Stimulated activated CD8-positive, alpha-beta memory T cell treated with anti-CD3 and anti-CD28 coated beads, Interleukin-7, amount 100 ng/mL, for 24 hours (primary cell): ENCODE measurements around the gene GRAMD1B.
"Not testable (repeated sequence)": the region's sequence is repeated elsewhere in the genome, so short reads cannot be mapped to it uniquely, and the experiment has no call there.

ENCODE experiments used
- DNase-seq: peaks from one replicate; pipeline ENCODE4 v3.0.0-alpha.2; 2020; ENCODE audit warnings: low read depth

Gene GRAMD1B

DNA sequence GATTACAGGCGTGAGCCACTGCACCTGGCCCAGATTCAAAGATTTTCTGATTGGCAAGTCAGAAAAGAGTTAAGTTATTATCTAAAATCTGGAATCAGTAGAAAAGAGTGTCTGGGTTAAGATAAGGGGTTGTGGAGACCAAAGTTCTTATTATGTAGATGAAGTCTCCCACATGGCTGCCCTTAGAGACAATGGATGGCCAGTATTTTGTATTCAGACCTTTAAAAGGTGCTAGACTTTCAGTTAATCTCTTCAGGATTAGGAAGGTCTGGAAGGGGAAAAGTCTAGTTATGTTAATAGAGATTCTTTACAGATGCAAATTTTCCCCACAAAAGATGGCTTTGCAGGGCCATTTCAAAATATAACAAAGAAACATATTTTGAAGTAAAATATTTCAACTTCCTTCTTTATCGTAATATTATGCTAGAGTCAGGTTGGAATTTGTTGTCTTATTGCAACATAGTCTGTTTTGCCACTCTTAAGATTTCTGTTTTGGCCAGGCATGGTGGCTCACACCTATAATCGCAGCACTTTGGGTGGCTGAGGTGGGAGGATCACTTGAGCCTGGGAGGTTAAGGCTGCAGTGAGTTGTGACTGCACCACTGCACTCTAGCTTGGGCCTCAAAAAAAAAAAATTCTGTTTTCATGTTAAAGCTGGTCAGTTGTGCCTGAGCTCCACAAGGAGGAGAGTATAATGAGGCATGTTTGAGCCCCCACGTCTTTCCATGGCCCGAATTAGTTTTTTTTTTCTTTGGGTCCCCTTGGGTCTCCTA is 14.0 kb downstream of the GRAMD1B start:
- no peak for DNase-seq

DNA sequence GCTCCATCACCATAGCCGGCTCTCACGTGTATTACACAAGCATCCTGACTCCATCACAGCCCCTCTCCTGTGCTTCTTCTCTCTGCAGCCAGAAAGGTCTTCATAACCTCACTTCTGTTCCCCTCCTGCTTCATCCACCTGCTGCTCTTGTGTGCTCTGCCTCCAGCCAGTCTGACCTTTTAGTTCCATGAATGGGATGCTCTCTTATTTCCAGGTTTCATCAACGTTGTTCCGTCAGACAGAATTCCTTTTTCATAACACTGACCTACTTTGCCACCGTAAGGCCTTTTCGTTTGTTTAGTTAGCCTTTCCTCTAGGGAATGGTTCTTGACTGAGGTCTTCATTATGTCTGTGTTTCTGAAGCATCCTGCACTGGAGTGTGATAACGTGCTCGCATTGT is 18.8 kb downstream of the GRAMD1B start:
- no peak for DNase-seq

- no peak for DNase-seq
Measured at GRCh38 chr11:123449436-123449835, 19.4 kb downstream of the GRAMD1B start.

GRCh38 chr11:123450623-123451022 is 20.6 kb downstream of the GRAMD1B start:
- DNase-seq, result no peak

GRCh38 chr11:123451183-123451781 is 21.2 kb downstream of the GRAMD1B start:
- no peak for DNase-seq

DNA sequence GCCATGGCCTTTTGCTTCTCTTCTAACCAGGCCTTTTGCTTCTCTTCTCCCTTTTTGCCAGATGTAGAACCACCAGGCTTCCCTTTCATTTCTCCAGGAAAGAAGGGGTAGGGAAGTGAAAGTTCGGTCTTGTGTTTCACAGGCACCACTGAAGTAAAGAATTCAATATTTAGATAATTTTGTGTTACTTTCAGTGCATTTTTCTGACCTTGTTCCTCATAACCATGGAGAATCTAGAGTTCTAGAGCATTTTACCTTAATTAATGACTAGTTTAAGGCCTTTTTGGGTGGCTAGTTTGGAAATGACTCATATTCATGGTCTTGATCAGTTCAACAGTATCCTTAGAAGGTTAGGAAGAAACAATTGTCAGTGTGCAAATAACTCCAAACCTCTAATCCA is 22.7 kb downstream of the GRAMD1B start:
- DNase-seq, result no peak

DNA sequence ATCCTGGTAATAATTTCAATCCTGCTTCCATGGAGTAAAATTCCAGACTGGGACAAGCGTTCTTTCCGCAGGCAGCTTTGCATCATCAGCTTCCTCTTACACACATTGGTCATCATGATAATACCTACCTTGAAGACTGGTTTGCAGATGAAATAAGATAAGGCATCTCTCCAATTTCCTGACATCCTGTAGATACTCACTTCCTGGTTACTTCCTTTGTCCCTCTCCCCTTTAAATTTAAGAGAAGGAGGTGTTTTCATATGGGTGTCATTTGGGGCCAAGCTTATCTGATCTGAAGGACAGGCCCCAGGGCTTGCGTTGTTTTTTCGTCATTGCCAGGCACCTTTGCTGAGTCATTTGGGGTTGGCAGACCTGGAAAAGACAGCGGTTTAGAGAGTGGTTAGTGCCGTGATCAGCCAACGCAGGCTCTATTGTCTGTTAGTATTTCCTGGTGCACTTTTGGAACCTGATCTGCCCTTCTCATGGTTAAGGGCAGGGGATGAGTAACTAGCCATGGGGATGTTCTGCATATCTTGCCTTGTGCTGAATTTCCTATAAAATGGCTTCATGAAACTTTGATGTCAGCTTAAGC is 24.1 kb downstream of the GRAMD1B start:
- peak; percentile 24 for DNase-seq

GRCh38 chr11:123454796-123455195 is 24.7 kb downstream of the GRAMD1B start:
- no peak for DNase-seq

GRCh38 chr11:123456448-123456847 is 26.4 kb downstream of the GRAMD1B start:
- not testable (repeated sequence) for DNase-seq

DNA sequence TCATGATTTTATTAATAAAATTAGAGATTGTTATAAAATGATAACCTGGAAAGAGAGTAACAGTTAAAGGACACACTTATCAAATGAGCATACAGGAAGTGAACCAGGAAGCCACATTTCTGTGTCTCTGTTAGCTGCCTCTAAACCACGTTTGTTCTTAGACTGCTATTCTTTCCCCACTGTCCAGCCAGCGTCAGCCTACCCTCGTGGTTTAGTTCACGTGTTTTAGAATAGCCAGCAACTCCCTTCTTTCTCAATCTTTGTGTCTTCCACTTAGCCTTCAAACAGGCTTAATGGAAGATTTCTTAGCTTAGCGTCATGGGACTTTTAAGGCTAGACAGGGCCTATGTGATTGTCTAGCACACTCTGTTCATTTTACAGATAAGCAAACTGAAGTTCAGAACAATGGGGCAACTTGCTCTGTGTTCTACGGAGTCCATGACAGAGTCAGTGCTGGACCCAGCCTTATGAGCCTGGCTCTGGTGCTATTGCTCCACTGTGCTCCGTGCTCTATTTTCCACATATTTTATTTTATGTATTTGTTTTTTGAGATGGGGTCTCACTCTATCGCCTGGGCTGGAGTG is 27.2 kb downstream of the GRAMD1B start:
- DNase-seq, result no peak

DNA sequence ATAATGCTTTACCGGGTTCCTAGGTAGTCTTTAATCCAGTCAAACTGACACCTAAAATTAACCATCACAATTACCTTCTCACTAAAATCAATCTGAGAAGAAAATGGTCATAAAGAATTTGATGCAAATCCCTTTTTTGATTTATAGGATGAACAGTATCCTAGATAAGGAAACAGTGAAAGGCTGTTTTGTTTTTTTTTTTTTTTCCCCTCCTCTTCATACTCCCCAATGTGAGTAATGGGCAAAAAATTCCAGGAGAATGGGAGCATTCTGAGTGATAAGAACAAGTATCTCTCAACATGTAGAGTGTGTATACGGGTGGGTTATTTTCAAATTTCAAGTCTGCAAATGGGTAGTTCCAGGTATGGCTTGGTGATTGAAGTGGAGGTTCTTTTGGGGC is 28.4 kb downstream of the GRAMD1B start:
- DNase-seq, result no peak

GRCh38 chr11:123460012-123460700 is 30.1 kb downstream of the GRAMD1B start:
- no peak for DNase-seq

- DNase-seq, result no peak
Measured at GRCh38 chr11:123461164-123461563, 31.1 kb downstream of the GRAMD1B start.

DNA sequence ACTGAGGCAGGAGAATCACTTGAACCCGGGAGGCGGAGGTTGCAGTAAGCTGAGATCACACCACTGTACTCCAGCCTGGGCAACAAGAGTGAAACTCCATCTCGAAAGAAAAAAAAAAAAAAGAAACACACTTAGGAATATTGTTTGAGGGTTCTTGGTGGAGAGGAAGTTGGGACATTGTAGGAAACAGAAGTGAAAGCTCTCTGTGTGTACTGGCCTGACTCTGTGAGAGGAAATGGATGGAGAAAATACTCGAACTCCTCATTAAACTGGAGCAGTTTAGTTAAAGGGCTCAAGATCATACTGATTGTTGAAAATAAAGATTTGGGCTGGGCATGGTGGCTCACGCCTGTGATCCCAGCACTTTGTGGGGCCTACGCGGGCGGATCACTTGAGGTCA is 35.6 kb downstream of the GRAMD1B start:
- DNase-seq, result not testable (repeated sequence)

GRCh38 chr11:123466172-123466571 is 36.1 kb downstream of the GRAMD1B start:
- DNase-seq, result not testable (repeated sequence)

DNA sequence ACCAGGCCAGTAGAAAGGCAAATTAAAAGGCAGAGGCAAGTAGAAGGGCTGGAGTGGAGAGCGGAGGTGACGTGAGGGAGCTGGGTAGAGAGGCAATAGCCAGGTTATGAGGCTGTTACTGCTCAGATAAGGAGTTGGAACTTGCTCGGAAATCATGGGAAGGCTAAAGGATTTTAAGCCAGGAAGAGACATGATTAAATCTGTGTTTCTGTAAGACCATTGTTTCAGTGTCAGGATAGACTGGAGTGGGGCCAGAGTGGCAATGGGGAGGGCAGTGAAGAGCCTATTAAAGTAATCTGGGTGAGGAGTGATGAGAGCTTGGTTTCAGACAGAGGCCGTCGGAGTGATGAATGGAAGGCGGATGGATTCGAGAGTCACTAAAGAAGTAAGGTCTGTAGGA is 39.0 kb downstream of the GRAMD1B start:
- no peak for DNase-seq

GRCh38 chr11:123469586-123469985 is 39.5 kb downstream of the GRAMD1B start:
- DNase-seq, result no peak

GRCh38 chr11:123470842-123471241 is 40.8 kb downstream of the GRAMD1B start:
- DNase-seq, result no peak

DNA sequence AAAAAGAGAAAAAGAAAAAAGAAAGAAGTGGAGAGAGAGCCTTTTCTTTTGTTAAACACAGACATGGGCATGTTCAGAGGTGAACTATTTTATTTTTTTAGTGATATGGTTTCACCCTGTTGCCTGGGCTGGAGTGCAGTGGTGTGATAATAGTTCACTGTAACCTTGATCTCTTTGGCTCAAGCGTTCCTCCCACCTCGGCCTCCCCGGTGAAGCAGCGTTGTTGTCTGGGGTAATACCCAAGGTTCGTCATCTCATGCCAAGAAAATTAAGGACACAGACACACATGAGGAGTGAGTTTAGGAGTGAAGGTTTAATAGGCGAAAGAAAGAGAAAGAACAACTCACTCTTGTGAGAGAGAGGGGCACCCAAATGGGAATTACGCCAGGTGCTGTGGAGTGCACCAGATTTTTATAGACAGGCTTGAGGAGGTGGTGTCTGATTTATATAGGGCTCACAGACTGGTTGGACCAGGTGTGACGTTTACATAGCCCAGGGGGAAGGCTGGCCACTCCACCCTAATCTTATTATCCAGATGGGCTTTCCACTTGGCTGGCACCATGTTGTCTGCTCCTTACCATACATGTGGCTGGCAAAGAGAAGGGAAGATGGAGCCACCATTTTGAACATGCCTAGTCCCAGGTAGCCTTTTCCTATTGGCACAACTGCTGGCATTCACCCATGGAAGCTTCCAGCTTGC is 42.3 kb downstream of the GRAMD1B start:
- DNase-seq, result no peak

- no peak for DNase-seq
Measured at GRCh38 chr11:123473941-123474677, 44.0 kb downstream of the GRAMD1B start.

GRCh38 chr11:123474994-123475393 is 44.9 kb downstream of the GRAMD1B start:
- DNase-seq, result no peak
